ENCODE measurements around the gene DOCK7. TPM values are rescaled to one million over a fixed set of nuclear protein-coding genes. Genes with fewer than 3 reads are reported as not detected.
A peak's percentile ranks its signal among the peaks of the same experiment; 100 is the strongest.
"Not testable (repeated sequence)": the region's sequence is repeated elsewhere in the genome, so short reads cannot be mapped to it uniquely, and the experiment has no call there.

DOCK7 gene
- total RNA-seq, result 139 TPM
- polyA plus RNA-seq, result 14.2 TPM

DNA sequence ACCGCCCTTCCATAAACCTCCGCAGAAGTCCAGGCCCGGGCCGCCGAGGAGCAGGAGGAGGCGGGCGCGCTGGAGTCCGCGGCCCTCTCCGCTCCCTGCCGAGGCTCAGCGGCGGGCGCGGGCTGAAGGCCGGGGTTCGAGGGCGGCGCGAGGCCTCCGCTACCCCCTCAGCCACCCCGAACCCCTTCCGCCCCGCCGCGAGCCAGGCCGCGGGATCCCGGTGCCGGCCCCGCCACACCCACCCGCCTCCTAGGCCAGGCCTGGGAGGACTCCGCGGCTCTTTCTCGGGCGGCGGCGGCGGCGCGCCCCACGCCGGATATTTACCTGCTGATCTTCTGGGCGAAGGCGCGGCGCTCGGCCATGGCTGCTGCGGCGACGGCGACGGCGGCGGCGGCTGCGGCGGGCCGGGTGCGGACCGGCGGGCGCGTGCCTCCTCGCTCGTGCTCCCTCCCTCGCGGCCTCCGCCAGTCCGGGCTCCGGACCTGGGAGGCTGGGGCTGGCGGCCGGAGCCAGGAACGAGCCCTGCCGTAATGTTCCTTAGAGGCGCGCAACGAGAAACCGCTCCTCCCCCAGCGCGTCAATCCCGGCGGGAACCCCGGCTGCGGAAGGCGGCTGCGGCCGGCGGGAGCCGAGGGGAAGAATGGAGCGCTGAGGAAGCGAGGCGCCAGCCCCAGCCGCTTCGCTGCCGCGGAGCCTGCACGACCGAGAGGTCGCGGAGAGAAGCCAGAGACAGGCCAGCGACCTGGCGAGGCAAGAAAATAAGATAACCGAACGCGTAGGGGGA is at the start of gene DOCK7:
Gene DOCK7, minus strand, starts transcription at position 484 of the 784 bp plus-strand sequence. Its CDS starts 122 bp downstream, at position 362.
- DNase-seq (ENCODE audit: extremely low spot score), result no peak
- peaks cover 4% of the 10 kb centered on the region for H3K4me1 ChIP-seq (ENCODE audit: insufficient read depth)
- under 1% methylated on average over 107 of the region's 107 CpGs for WGBS
- H3K36me3 ChIP-seq (ENCODE audit: insufficient read depth), result no peaks in the 10 kb centered on the region
- peak within 1 kb of the TSS; percentile 62 for H3K27ac ChIP-seq (ENCODE audit: low read depth)
- H3K4me3 ChIP-seq (ENCODE audit: low read depth, low read length), result peak within 1 kb of the TSS; percentile 94

DNA sequence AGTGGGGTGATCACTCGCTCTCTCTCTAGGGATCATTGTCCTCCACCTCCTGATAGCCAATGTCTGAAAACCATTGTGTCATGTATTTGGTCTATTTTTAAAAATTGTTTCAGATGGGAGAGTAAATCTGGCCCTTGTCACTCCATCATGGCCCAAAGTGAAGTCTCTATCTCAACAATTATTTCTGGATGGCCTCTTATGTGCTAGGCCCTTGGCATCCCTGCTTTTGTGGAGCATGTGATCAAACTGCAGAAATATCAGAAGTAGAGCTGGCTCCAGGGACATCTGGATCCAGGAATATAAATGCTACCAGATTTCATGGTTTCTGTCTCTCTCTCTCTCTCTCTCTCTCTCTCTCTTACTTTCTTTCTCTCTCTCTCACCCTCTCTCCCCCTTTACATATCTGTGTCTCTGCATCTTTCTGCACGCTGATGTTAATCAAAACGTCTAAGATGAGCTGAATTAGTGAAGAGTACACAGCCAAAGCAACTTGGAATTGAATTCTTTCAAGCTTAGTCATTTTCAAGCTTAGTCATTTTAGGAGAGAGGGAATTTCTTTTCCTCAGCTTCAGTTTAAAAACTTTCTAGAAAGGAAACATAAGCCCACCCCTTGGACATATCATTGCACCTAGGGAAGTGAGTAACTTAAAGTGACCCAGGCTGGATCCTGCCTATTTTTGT is 47.4 kb upstream of the DOCK7 start:
- 39% methylated on average over 3 of the region's 3 CpGs for WGBS
- DNase-seq (ENCODE audit: extremely low spot score), result no peak
- H3K36me3 ChIP-seq (ENCODE audit: insufficient read depth), result no peaks in the 10 kb centered on the region
- H3K4me3 ChIP-seq (ENCODE audit: low read depth, low read length), result no peak overlapping the region
- H3K27ac ChIP-seq (ENCODE audit: low read depth), result no peak overlapping the region
- no peaks in the 10 kb centered on the region for H3K4me1 ChIP-seq (ENCODE audit: insufficient read depth)

- DNase-seq (ENCODE audit: extremely low spot score), result no peak
- Histone ChIP-seq H3K36me3 (ENCODE audit: insufficient read depth) (no peaks in the 10 kb centered on the region), H3K4me3 (ENCODE audit: low read depth, low read length) (no peak overlapping the region), H3K4me1 (ENCODE audit: insufficient read depth) (no peaks in the 10 kb centered on the region), H3K27ac (ENCODE audit: low read depth) (no peak overlapping the region)
- WGBS, result 75% methylated on average over 3 of the region's 3 CpGs
Measured at GRCh38 chr1:62732331-62732730, 44.1 kb upstream of the DOCK7 start.

DNA sequence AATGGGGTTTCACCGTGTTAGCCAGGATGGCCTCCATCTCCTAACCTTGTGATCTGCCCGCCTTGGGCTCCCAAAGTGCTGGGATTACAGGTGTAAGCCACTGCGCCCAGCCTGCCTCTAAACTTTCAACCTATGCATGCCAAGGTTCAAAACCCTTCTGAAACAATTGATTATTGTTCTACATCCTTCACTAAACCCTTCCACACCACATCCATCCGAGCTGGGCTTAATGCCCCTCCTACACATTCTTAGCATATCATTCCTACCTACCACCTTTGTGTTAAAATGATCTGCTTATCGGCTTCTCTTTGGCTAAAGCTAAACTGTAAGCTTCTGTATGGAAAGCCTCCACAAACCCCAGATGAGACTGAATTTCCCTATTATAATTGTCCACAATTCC is 40.8 kb upstream of the DOCK7 start:
- Histone ChIP-seq H3K36me3 (ENCODE audit: insufficient read depth) (no peaks in the 10 kb centered on the region), H3K4me1 (ENCODE audit: insufficient read depth) (no peaks in the 10 kb centered on the region), H3K27ac (ENCODE audit: low read depth) (no peak overlapping the region), H3K4me3 (ENCODE audit: low read depth, low read length) (no peak overlapping the region)
- DNase-seq (ENCODE audit: extremely low spot score), result no peak
- 86% methylated on average over 5 of the region's 5 CpGs for WGBS

GRCh38 chr1:62727656-62728407 is 39.6 kb upstream of the DOCK7 start:
- Histone ChIP-seq H3K27ac (ENCODE audit: low read depth) (no peak overlapping the region), H3K36me3 (ENCODE audit: insufficient read depth) (no peaks in the 10 kb centered on the region), H3K4me1 (ENCODE audit: insufficient read depth) (no peaks in the 10 kb centered on the region), H3K4me3 (ENCODE audit: low read depth, low read length) (no peak overlapping the region)
- DNase-seq (ENCODE audit: extremely low spot score), result no peak
- WGBS, result 86% methylated on average over 5 of the region's 5 CpGs

- 21% methylated on average over 2 of the region's 2 CpGs for WGBS
- Histone ChIP-seq H3K4me3 (ENCODE audit: low read depth, low read length) (no peak overlapping the region), H3K27ac (ENCODE audit: low read depth) (no peak overlapping the region), H3K4me1 (ENCODE audit: insufficient read depth) (no peaks in the 10 kb centered on the region), H3K36me3 (ENCODE audit: insufficient read depth) (no peaks in the 10 kb centered on the region)
- DNase-seq (ENCODE audit: extremely low spot score), result no peak
Measured at GRCh38 chr1:62726011-62726442, 37.8 kb upstream of the DOCK7 start.

DNA sequence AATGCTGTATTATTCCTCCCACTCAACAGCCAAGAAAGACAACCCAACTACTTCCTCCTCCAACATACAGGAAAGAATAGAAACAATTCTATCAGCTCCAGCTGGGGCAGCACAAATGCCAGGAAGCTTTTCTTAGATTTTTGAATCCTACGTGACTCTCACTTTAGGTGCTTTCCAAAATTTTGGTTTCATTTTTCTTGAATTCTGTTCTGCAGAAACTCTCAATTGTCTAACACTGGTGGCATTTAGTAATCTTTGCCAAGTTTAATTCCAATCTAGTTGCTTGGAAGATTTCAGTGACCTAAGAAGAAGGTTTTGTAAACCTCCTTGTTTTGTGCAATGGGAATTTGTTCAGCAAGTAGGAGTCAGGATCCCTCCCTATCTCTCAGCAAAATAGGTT is 37.1 kb upstream of the DOCK7 start:
- Histone ChIP-seq H3K4me1 (ENCODE audit: insufficient read depth) (no peaks in the 10 kb centered on the region), H3K4me3 (ENCODE audit: low read depth, low read length) (no peak overlapping the region), H3K27ac (ENCODE audit: low read depth) (no peak overlapping the region), H3K36me3 (ENCODE audit: insufficient read depth) (no peaks in the 10 kb centered on the region)
- WGBS, result 10% methylated on average over 1 of the region's 1 CpG
- DNase-seq (ENCODE audit: extremely low spot score), result no peak

DNA sequence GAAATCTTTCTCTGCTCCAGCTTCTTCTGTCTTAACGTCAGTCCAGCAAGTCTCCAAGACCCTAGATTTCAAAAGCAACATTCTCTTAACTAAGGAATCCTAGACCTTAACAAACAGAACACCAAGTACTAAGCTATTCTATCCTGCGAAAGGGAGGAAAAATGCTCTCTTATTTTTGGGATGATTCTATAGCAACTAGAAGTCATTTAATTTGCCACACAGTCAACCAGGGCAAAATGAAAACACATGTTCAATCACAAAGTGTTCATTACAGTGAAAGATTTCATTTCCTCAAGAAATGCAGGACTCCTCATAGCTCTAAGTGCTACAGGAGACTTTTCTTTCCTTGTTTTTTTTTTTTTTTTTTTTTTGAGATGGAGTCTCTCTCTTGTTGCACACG is 36.2 kb upstream of the DOCK7 start:
- no peak overlapping the region for H3K27ac ChIP-seq (ENCODE audit: low read depth)
- 91% methylated on average over 3 of the region's 3 CpGs for WGBS
- H3K4me3 ChIP-seq (ENCODE audit: low read depth, low read length), result no peak overlapping the region
- DNase-seq (ENCODE audit: extremely low spot score), result no peak
- no peaks in the 10 kb centered on the region for H3K36me3 ChIP-seq (ENCODE audit: insufficient read depth)
- H3K4me1 ChIP-seq (ENCODE audit: insufficient read depth), result no peaks in the 10 kb centered on the region

GRCh38 chr1:62723883-62724282 is 35.7 kb upstream of the DOCK7 start:
- DNase-seq (ENCODE audit: extremely low spot score), result no peak
- Histone ChIP-seq H3K36me3 (ENCODE audit: insufficient read depth) (no peaks in the 10 kb centered on the region), H3K4me1 (ENCODE audit: insufficient read depth) (no peaks in the 10 kb centered on the region), H3K4me3 (ENCODE audit: low read depth, low read length) (no peak overlapping the region), H3K27ac (ENCODE audit: low read depth) (no peak overlapping the region)
- WGBS, result 74% methylated on average over 2 of the region's 2 CpGs

DNA sequence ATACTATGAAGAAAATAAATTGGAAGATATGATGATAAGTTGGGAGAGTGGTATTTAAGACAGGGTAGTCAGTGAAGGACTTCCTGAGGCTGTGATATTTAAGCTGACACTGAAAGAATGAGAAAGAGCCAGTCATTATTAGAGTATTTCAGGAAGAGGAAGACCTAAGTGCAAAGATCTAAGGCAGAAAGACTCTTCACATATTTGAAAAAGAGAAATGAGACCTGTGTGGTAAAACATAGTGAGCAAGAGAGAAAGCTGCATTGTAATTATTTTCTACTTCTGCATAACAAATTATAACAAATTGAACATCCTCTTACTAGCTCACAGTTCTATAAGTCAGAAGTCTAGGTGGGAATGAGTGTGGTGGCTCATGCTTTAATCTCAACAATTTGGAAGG is 34.6 kb upstream of the DOCK7 start:
- no peak overlapping the region for H3K4me3 ChIP-seq (ENCODE audit: low read depth, low read length)
- H3K4me1 ChIP-seq (ENCODE audit: insufficient read depth), result no peaks in the 10 kb centered on the region
- H3K36me3 ChIP-seq (ENCODE audit: insufficient read depth), result no peaks in the 10 kb centered on the region
- H3K27ac ChIP-seq (ENCODE audit: low read depth), result no peak overlapping the region
- DNase-seq (ENCODE audit: extremely low spot score), result no peak

GRCh38 chr1:62720946-62721554 is 32.9 kb upstream of the DOCK7 start:
- Histone ChIP-seq H3K27ac (ENCODE audit: low read depth) (no peak overlapping the region), H3K4me1 (ENCODE audit: insufficient read depth) (no peaks in the 10 kb centered on the region), H3K36me3 (ENCODE audit: insufficient read depth) (no peaks in the 10 kb centered on the region), H3K4me3 (ENCODE audit: low read depth, low read length) (no peak overlapping the region)
- DNase-seq (ENCODE audit: extremely low spot score), result no peak
- WGBS, result 77% methylated on average over 4 of the region's 4 CpGs

DNA sequence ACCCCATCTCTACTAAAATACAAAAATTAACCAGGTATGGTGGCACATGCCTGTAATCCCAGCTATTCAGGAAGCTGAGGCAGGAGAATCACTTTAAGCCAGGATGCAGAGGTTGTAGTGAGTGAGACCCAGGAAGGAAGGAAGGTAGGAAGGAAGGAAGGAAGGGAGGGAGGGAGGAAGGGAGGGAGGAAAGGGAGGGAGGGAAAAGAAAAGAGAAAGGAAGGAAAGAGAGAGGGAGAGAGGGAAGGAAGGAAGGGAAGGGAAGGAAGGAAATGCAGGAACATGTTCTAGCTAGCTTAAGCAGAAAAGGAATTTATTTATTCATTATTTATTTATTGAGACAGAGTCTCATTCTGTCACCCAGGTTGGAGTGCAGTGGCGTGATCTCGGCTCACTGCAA is 30.2 kb upstream of the DOCK7 start:
- not testable (repeated sequence) for H3K4me3 ChIP-seq (ENCODE audit: low read depth, low read length); H3K36me3 ChIP-seq (ENCODE audit: insufficient read depth); H3K4me1 ChIP-seq (ENCODE audit: insufficient read depth); H3K27ac ChIP-seq (ENCODE audit: low read depth); DNase-seq (ENCODE audit: extremely low spot score)
- 99% methylated on average over 2 of the region's 2 CpGs for WGBS

GRCh38 chr1:62717483-62717882 is 29.3 kb upstream of the DOCK7 start:
- H3K4me3 ChIP-seq (ENCODE audit: low read depth, low read length), result no peak overlapping the region
- H3K27ac ChIP-seq (ENCODE audit: low read depth), result no peak overlapping the region
- DNase-seq (ENCODE audit: extremely low spot score), result no peak
- H3K36me3 ChIP-seq (ENCODE audit: insufficient read depth), result no peaks in the 10 kb centered on the region
- WGBS, result 90% methylated on average over 6 of the region's 6 CpGs
- no peaks in the 10 kb centered on the region for H3K4me1 ChIP-seq (ENCODE audit: insufficient read depth)
